22Rv1 (cell line): Measurements from ENCODE around the gene XAB2.

Experiments
- CTCF ChIP-seq: fragments of 450-650 bp; IDR thresholded peaks from 2 replicates; pipeline ENCODE4 v1.5.1; 2017; ENCODE audit warnings: mild to moderate bottlenecking
- ZFX ChIP-seq: fragments of 450-650 bp; IDR thresholded peaks from 2 replicates; pipeline ENCODE4 v1.6.1; 2017; ENCODE audit warnings: antibody characterized with exemption, borderline replicate concordance

GRCh38 chr19:7636317-7636690, 7.0 kb upstream of the XAB2 start:
- TF ChIP-seq CTCF (no peak), ZFX (no peak)
